NCI-H774 (cell line): ENCODE measurements around the gene PCNT.

Experiments
- DNase-seq: peaks from one replicate; lab custom pipeline; 2025; lab: John Stamatoyannopoulos, UW

PCNT gene

GRCh38 chr21:46334351-46335140, 10.6 kb downstream of the PCNT start:
- DNase-seq: no peak

- DNase-seq: no peak
Observed at GRCh38 chr21:46336603-46337002, 12.6 kb downstream of the PCNT start.

GRCh38 chr21:46340998-46341397, 17.0 kb downstream of the PCNT start:
- DNase-seq: no peak

GRCh38 chr21:46344219-46344915, 20.4 kb downstream of the PCNT start:
- no peak for DNase-seq

GRCh38 chr21:46345861-46346260, 21.9 kb downstream of the PCNT start:
- DNase-seq: no peak

GRCh38 chr21:46346296-46347202, 22.6 kb downstream of the PCNT start:
- no peak for DNase-seq

GRCh38 chr21:46347203-46347550, 23.2 kb downstream of the PCNT start:
- DNase-seq: no peak

- DNase-seq: no peak
Observed at GRCh38 chr21:46347791-46348381, 23.9 kb downstream of the PCNT start.

- DNase-seq: no peak
Observed at GRCh38 chr21:46349134-46349760, 25.3 kb downstream of the PCNT start.

GRCh38 chr21:46350571-46350970, 26.6 kb downstream of the PCNT start:
- no peak for DNase-seq

- DNase-seq: no peak
Observed at GRCh38 chr21:46350981-46351380, 27.0 kb downstream of the PCNT start.

- no peak for DNase-seq
Observed at GRCh38 chr21:46351476-46352163, 27.7 kb downstream of the PCNT start.

GRCh38 chr21:46352164-46352515, 28.2 kb downstream of the PCNT start:
- DNase-seq: no peak

- no peak for DNase-seq
Observed at GRCh38 chr21:46352913-46353312, 29.0 kb downstream of the PCNT start.

GRCh38 chr21:46354046-46354445, 30.1 kb downstream of the PCNT start:
- DNase-seq: no peak

- DNase-seq: no peak
Observed at GRCh38 chr21:46354518-46354917, 30.6 kb downstream of the PCNT start.

GRCh38 chr21:46355161-46356004, 31.4 kb downstream of the PCNT start:
- DNase-seq: no peak

GRCh38 chr21:46356005-46356338, 32.0 kb downstream of the PCNT start:
- DNase-seq: no peak

- no peak for DNase-seq
Observed at GRCh38 chr21:46356494-46357334, 32.8 kb downstream of the PCNT start.

GRCh38 chr21:46357335-46357604, 33.3 kb downstream of the PCNT start:
- DNase-seq: no peak
